ENCODE data around the gene OBSCN.

Gene OBSCN

DNA sequence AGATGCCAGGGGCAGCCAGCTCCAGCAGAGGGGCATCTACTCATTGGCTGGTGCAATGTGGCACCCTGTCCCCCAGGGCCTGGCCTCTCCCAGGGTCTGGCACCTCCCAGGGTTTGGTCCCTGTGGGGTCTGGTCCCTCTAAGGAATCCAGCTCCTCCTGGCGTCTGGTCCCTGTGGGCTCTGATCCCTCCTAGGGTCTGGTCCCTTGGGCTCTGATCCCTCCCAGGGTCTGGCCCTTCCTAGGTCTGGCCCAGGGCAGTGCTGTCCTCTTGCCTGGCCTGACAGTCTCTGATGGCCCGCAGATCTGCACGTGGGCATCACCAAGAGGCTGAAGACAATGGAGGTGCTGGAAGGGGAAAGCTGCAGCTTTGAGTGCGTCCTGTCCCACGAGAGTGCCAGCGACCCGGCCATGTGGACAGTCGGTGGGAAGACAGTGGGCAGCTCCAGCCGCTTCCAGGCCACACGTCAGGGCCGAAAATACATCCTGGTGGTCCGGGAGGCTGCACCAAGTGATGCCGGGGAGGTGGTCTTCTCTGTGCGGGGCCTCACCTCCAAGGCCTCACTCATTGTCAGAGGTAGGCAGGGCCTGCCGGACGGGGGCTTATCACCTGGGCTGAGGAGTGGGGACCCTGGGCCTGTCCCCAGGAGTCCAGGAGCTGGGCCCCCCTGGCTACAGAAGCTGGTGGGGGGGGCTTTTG, 73.9 kb downstream of the OBSCN start:
- Mint-ChIP-seq H3K27ac (no peak overlapping the region), H3K36me3 (ENCODE audit: low read depth) (no peaks in the 10 kb centered on the region), H3K9me3 (no peaks in the 10 kb centered on the region), H3K4me3 (no peak overlapping the region), H3K27me3 (ENCODE audit: low read depth) (no peaks in the 10 kb centered on the region), H3K4me1 (ENCODE audit: low read depth) (no peaks in the 10 kb centered on the region)

DNA sequence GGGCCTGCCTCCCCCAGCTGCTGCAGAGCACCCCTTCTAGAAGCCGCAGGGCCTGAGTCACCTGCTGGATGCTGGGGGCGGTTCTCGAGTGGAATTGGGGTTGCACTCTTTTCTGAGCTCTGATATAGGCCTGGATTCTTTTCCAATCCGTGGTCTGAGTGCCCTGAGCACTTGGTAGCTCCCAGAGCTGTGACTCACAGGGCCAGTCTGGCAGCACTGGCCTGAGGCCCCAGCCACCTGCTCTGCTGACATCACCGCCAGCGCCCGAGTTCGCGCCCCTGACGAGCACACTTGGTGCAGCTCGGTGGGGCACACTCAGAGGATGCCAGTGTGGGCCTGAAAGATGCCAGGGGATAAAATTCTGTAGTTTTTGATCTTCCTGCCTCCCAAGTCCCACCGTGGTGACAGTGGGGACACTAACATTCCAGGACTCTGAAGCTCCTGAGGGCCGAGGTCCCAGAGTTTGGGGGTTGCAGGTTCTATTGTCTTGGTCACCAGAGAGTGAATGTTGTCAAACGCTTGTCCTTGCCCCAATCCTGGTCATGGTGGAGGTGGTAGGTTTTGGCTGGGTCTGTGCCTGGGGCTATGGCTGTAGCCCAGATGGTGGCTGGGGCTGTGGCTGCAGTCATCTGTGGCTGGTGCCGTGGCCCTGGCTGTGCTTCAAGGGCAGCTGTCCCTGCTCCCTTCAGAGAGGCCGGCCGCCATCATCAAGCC, 74.6 kb downstream of the OBSCN start:
- Mint-ChIP-seq H3K36me3 (ENCODE audit: low read depth) (no peaks in the 10 kb centered on the region), H3K27ac (no peak overlapping the region), H3K4me3 (no peak overlapping the region), H3K9me3 (no peaks in the 10 kb centered on the region), H3K4me1 (ENCODE audit: low read depth) (no peaks in the 10 kb centered on the region), H3K27me3 (ENCODE audit: low read depth) (no peaks in the 10 kb centered on the region)

DNA sequence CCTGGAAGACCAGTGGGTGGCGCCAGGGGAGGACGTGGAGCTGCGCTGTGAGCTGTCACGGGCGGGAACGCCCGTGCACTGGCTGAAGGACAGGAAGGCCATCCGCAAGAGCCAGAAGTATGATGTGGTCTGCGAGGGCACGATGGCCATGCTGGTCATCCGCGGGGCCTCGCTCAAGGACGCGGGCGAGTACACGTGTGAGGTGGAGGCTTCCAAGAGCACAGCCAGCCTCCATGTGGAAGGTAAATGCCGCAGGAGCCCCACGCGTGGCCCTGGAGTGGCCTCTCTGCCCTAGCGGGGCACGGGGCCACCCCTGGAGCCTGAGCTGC, 75.2 kb downstream of the OBSCN start:
- Mint-ChIP-seq H3K27ac (no peak overlapping the region), H3K9me3 (no peaks in the 10 kb centered on the region), H3K4me3 (no peak overlapping the region), H3K4me1 (ENCODE audit: low read depth) (no peaks in the 10 kb centered on the region), H3K36me3 (ENCODE audit: low read depth) (no peaks in the 10 kb centered on the region), H3K27me3 (ENCODE audit: low read depth) (no peaks in the 10 kb centered on the region)

DNA sequence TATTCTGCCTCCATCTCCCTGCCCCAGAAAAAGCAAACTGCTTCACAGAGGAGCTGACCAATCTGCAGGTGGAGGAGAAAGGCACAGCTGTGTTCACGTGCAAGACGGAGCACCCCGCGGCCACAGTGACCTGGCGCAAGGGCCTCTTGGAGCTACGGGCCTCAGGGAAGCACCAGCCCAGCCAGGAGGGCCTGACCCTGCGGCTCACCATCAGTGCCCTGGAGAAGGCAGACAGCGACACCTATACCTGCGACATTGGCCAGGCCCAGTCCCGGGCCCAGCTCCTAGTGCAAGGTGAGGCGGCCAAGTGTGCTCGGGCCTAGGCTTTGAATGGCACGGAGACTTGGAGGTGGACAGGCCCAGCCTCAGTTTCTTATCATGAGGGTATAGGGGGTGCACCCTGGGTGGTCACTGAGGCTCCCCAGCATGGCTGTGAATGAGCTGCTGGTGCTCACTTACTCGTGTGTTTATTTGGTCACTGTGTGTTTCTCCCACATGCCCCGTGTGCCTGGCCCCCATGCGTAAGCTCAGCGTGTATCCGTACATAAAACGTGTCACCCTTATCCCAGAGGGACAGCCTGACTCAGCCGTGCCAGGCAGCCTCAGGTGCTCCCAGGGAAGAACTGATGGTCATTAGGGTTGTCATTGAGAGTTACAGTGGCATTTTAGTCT, 75.8 kb downstream of the OBSCN start:
- Mint-ChIP-seq H3K36me3 (ENCODE audit: low read depth) (no peaks in the 10 kb centered on the region), H3K27me3 (ENCODE audit: low read depth) (no peaks in the 10 kb centered on the region), H3K27ac (no peak overlapping the region), H3K4me1 (ENCODE audit: low read depth) (no peaks in the 10 kb centered on the region), H3K9me3 (no peaks in the 10 kb centered on the region), H3K4me3 (no peak overlapping the region)

DNA sequence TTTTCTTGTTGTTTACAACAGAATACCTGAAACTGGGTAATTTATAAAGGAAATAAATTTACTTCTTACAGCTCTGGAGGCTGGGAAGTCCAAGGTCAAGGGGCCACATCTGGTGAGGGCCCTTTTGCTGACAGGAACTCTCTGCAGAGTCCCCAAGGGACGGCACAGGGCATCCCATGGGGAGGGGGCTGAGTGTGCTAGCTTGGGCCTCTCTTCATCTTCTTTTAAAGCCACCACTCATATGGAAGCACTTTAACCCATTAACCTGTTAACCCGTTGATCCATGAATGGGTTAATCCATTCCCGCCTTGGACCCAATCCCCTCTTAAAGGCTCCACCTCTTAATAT, 76.3 kb downstream of the OBSCN start:
- Mint-ChIP-seq H3K36me3 (ENCODE audit: low read depth) (no peaks in the 10 kb centered on the region), H3K4me1 (ENCODE audit: low read depth) (peaks cover 3% of the 10 kb centered on the region), H3K4me3 (no peak overlapping the region), H3K27me3 (ENCODE audit: low read depth) (no peaks in the 10 kb centered on the region), H3K27ac (no peak overlapping the region), H3K9me3 (no peaks in the 10 kb centered on the region)

DNA sequence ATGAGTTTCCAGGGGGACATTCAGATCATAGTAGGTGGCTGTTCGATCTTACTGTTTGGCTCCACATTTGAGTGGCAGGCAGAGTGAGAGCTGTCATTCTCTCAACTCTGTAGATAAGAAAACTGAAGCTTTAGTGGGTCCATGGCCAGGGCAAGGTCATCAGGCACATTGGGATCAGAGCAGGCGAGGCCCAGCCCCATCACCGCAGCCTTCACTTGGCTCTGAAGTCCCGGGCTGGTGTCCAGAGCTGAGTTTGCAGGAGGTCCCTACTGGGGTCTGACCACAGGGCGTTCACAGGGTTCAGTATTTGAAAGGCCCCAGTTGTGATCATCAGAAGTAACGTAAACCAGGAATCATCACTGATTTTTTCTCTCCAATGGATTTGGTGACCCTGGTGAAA, 76.7 kb downstream of the OBSCN start:
- no peak overlapping the region for H3K4me3 Mint-ChIP-seq
- H3K4me1 Mint-ChIP-seq (ENCODE audit: low read depth) = peaks cover 3% of the 10 kb centered on the region
- H3K27ac Mint-ChIP-seq = no peak overlapping the region
- no peaks in the 10 kb centered on the region for H3K36me3 Mint-ChIP-seq (ENCODE audit: low read depth)
- no peaks in the 10 kb centered on the region for H3K9me3 Mint-ChIP-seq
- H3K27me3 Mint-ChIP-seq (ENCODE audit: low read depth) = no peaks in the 10 kb centered on the region

DNA sequence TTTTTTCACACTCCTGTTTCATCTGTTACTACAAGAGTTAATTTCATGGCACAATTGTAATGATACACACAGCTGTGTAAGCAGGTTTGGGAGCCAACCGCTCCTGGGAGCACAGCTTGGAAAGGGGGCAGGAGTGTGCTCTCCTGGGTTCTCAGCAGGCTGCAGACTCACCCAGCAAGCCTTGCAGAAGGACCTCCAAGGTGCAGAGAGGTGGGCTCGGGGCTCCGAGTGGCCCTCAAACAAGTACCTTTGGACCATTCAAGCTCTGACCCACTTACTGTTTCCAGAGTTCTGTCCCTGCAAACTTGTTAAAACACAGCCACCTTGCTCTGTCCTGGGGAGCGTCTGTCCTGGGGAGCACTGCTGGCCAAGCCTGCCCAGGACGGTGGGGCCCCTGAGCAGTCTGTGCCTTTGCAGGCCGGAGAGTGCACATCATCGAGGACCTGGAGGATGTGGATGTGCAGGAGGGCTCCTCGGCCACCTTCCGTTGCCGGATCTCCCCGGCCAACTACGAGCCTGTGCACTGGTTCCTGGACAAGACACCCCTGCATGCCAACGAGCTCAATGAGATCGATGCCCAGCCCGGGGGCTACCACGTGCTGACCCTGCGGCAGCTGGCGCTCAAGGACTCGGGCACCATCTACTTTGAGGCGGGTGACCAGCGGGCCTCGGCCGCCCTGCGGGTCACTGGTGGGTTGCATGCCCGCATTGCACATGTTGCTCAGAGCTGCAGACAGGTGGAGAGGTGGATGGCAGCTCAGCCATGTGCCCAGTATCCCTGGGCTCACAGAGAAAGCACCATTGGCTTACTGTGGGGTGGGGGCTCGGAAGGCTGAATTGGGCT, 78.0 kb downstream of the OBSCN start:
- Mint-ChIP-seq H3K4me3 (no peak overlapping the region), H3K36me3 (ENCODE audit: low read depth) (no peaks in the 10 kb centered on the region), H3K27ac (no peak overlapping the region), H3K9me3 (no peaks in the 10 kb centered on the region), H3K27me3 (ENCODE audit: low read depth) (no peaks in the 10 kb centered on the region), H3K4me1 (ENCODE audit: low read depth) (peaks cover 3% of the 10 kb centered on the region)

DNA sequence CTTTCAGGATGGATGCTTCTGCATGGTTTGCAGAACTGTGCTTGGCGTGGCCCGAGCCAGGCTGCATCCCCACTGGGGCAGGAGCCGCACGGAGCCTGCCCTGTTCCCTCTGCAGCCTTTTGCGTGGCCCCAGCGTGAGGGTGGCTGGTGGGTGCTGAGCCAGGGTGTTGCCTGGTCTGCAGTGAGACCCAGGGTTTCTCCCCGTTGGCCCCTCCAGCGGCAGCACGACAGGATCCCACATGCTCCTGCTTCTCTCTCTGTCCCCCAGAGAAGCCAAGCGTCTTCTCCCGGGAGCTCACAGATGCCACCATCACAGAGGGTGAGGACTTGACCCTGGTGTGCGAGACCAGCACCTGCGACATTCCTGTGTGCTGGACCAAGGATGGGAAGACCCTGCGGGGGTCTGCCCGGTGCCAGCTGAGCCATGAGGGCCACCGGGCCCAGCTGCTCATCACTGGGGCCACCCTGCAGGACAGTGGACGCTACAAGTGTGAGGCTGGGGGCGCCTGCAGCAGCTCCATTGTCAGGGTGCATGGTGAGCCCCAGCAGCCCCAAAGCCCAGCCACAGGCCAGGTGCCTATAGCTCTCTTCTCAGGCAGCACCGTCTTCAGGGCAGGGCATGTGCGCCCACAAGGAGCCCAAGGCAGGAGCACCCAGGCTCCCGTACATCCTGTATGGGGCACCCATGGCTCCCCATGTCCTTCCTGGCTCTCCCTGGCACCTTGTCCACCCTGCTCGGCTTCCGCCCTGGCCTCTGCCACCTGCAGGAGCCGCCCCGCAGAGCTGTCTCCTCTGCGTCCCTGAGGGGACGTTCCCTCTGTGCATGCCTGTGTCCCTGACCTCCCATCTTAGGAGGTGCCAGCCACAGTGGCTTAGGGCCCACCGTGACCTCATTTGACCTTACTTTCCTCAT, 78.9 kb downstream of the OBSCN start:
- peaks cover 3% of the 10 kb centered on the region for H3K4me1 Mint-ChIP-seq (ENCODE audit: low read depth)
- no peaks in the 10 kb centered on the region for H3K27me3 Mint-ChIP-seq (ENCODE audit: low read depth)
- H3K36me3 Mint-ChIP-seq (ENCODE audit: low read depth) = no peaks in the 10 kb centered on the region
- no peaks in the 10 kb centered on the region for H3K9me3 Mint-ChIP-seq
- H3K4me3 Mint-ChIP-seq = no peak overlapping the region
- H3K27ac Mint-ChIP-seq = no peak overlapping the region

DNA sequence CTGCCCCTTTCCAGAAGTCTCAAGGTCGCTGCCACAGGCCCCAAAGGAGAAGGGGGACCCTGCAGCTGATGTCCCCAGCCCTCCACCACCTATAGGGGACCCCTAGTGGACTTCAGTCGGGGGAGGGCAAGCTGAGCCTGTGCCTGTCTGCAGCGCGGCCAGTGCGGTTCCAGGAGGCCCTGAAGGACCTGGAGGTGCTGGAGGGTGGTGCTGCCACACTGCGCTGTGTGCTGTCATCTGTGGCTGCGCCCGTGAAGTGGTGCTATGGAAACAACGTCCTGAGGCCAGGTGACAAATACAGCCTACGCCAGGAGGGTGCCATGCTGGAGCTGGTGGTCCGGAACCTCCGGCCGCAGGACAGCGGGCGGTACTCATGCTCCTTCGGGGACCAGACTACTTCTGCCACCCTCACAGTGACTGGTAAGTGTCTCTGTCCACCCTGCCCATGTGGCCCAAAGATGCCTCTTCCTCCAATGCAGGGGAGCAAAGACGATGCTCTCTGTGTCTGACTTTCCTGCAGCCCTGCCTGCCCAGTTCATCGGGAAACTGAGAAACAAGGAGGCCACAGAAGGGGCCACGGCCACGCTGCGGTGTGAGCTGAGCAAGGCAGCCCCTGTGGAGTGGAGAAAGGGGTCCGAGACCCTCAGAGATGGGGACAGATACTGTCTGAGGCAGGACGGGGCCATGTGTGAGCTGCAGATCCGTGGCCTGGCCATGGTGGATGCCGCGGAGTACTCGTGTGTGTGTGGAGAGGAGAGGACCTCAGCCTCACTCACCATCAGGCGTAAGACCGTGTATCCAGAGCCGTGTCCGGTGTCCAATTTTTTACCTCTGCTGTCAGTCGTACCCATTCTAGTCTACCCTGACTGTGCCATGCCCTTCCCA, 79.9 kb downstream of the OBSCN start:
- Mint-ChIP-seq H3K36me3 (ENCODE audit: low read depth) (no peaks in the 10 kb centered on the region), H3K4me1 (ENCODE audit: low read depth) (peaks cover 3% of the 10 kb centered on the region), H3K27ac (no peak overlapping the region), H3K27me3 (ENCODE audit: low read depth) (no peaks in the 10 kb centered on the region), H3K9me3 (no peaks in the 10 kb centered on the region), H3K4me3 (no peak overlapping the region)

DNA sequence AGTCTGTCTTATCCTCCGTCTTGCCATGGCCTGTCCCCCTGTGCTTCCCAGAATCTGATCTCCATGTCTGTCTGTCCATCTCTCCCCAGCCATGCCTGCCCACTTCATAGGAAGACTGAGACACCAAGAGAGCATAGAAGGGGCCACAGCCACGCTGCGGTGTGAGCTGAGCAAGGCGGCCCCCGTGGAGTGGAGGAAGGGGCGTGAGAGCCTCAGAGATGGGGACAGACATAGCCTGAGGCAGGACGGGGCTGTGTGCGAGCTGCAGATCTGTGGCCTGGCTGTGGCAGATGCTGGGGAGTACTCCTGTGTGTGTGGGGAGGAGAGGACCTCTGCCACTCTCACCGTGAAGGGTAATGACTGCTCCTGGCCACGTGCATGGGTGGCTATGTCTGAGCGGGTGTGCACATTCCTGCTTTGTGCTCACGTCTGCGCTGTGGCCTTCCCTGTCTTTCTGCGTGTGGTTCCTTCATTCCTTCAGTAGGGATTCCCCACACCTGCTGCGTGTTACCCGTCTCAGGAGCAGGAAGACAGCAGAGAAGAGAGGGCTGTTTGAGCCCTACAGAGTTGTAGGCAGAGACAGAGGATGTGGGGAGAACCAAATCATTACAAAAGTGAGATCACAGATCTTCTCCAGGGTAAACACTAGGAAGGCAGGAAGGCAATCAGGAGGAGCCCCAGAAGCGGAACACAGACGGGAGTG, 80.8 kb downstream of the OBSCN start:
- H3K36me3 Mint-ChIP-seq (ENCODE audit: low read depth) = no peaks in the 10 kb centered on the region
- H3K27ac Mint-ChIP-seq = no peak overlapping the region

DNA sequence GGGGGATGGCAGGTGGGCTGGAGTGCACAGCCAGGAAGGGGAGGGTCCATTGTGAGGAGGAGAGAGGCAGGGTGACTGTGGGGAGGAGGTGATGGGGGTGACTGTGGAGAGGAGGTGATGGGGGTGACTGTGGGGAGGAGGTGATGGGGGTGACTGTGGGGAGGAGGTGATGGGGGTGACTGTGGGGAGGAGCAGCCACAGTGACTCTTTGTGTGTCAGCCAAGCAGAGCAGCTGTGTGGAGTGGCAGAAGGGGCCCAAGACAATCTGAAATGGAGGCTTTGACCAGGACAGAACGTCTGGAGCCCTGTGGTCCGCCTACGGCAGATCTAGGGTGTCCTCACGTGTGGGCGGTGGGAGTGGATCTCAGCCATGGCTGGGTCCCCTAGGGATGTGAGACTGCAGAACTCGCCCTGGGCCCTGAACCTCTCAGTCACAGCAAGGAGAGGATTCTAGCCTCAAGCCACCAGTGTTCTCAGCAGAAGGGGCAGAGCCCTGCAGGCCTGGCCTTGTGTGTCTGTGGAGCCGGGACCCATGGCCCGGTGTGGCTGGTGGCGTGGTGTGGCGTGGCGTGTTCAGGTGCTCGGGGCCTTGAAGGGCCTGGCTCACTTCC, 81.5 kb downstream of the OBSCN start:
- Mint-ChIP-seq H3K27ac (no peak overlapping the region), H3K4me3 (no peak overlapping the region), H3K9me3 (no peaks in the 10 kb centered on the region), H3K36me3 (ENCODE audit: low read depth) (no peaks in the 10 kb centered on the region), H3K4me1 (ENCODE audit: low read depth) (peaks cover 3% of the 10 kb centered on the region), H3K27me3 (ENCODE audit: low read depth) (no peaks in the 10 kb centered on the region)

More for the DNA sequence above, 80.8 kb downstream of the OBSCN start:
- H3K9me3 Mint-ChIP-seq = no peaks in the 10 kb centered on the region
- no peaks in the 10 kb centered on the region for H3K27me3 Mint-ChIP-seq (ENCODE audit: low read depth)
- peaks cover 3% of the 10 kb centered on the region for H3K4me1 Mint-ChIP-seq (ENCODE audit: low read depth)
- H3K4me3 Mint-ChIP-seq = no peak overlapping the region

DNA sequence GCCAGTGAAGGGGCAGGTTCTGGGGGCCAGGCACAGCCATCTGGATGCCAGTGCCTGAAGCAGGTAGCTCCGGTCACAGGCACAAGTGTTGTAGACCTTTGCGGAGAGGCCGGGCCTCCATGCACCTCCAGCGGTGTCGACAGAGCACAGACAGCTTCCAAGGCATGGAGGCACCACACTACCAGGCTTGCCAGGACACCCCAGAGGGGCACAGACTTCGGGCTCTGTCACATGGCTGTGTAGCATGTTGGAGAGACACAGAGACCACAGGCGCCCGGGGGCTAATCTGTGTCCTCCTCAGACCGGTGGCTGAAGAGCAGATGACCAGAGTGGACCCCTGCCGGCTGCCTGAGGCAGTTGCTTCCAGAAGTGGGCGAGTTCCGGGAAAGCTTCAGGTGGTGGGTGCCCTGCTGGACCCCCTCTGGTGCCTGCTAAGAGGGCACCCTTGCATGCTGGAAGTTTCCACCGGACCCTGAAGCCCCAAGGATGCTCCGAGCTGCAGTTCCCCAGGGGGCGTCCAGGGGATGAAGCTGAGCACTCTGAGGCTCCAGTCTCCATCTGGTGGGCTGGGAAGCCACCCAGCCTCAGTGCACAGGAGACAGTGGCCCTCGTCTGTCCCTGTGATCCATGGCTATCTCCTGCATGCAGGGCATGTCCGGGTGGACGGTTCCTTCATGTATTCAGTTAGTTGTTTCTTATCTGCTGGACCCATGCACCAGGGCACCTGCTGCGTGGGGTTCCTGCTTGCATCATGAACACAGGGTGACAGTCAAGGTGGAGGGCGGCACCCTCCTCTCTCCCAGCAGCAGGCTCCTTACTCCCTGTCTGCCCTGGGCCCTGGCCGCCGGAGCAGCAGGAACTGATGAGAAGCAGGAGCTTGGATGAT, 82.4 kb downstream of the OBSCN start:
- H3K36me3 Mint-ChIP-seq (ENCODE audit: low read depth) = no peaks in the 10 kb centered on the region
- no peak overlapping the region for H3K27ac Mint-ChIP-seq

More for the DNA sequence above, 82.4 kb downstream of the OBSCN start:
- Mint-ChIP-seq H3K4me1 (ENCODE audit: low read depth) (peaks cover 3% of the 10 kb centered on the region), H3K4me3 (no peak overlapping the region), H3K9me3 (no peaks in the 10 kb centered on the region), H3K27me3 (ENCODE audit: low read depth) (no peaks in the 10 kb centered on the region)
